Measurements from ENCODE around the gene PODN.

PODN gene

GRCh38 chr1:53074313-53075154 is 12.5 kb downstream of the PODN start:
- DNase-seq (ENCODE audit: low read depth): no peak

GRCh38 chr1:53075206-53075605 is 13.2 kb downstream of the PODN start:
- DNase-seq (ENCODE audit: low read depth): no peak

- no peak for DNase-seq (ENCODE audit: low read depth)
Measured at GRCh38 chr1:53075761-53076163, 13.7 kb downstream of the PODN start.

GRCh38 chr1:53076165-53076564 is 14.2 kb downstream of the PODN start:
- DNase-seq (ENCODE audit: low read depth): no peak

GRCh38 chr1:53076721-53077598 is 14.9 kb downstream of the PODN start:
- no peak for DNase-seq (ENCODE audit: low read depth)

- DNase-seq (ENCODE audit: low read depth): no peak
Measured at GRCh38 chr1:53077599-53077965, 15.6 kb downstream of the PODN start.

GRCh38 chr1:53078333-53079101 is 16.5 kb downstream of the PODN start:
- no peak for DNase-seq (ENCODE audit: low read depth)

- DNase-seq (ENCODE audit: low read depth): no peak
Measured at GRCh38 chr1:53079251-53079650, 17.2 kb downstream of the PODN start.

- no peak for DNase-seq (ENCODE audit: low read depth)
Measured at GRCh38 chr1:53080041-53080440, 18.0 kb downstream of the PODN start.

- no peak for DNase-seq (ENCODE audit: low read depth)
Measured at GRCh38 chr1:53080769-53081168, 18.8 kb downstream of the PODN start.

- DNase-seq (ENCODE audit: low read depth): no peak
Measured at GRCh38 chr1:53081384-53082066, 19.5 kb downstream of the PODN start.

GRCh38 chr1:53082826-53083455 is 20.9 kb downstream of the PODN start:
- no peak for DNase-seq (ENCODE audit: low read depth)

- no peak for DNase-seq (ENCODE audit: low read depth)
Measured at GRCh38 chr1:53083636-53084588, 21.9 kb downstream of the PODN start.

- DNase-seq (ENCODE audit: low read depth): no peak
Measured at GRCh38 chr1:53084589-53084971, 22.6 kb downstream of the PODN start.

GRCh38 chr1:53085405-53085804 is 23.4 kb downstream of the PODN start:
- DNase-seq (ENCODE audit: low read depth): no peak

GRCh38 chr1:53086491-53087070 is 24.6 kb downstream of the PODN start:
- no peak for DNase-seq (ENCODE audit: low read depth)

- DNase-seq (ENCODE audit: low read depth): no peak
Measured at GRCh38 chr1:53087332-53088285, 25.6 kb downstream of the PODN start.

- no peak for DNase-seq (ENCODE audit: low read depth)
Measured at GRCh38 chr1:53088616-53089300, 26.7 kb downstream of the PODN start.

Measured in stimulated activated CD8-positive, alpha-beta memory T cell treated with anti-CD3 and anti-CD28 coated beads, Interleukin-15, amount 100 ng/mL, for 24 hours (primary cell).